ENCODE data around the gene MCMBP. TPM values are rescaled to one million over a fixed set of nuclear protein-coding genes. Genes with fewer than 3 reads are reported as not detected.
"Not testable (repeated sequence)": the region's sequence is repeated elsewhere in the genome, so short reads cannot be mapped to it uniquely, and the experiment has no call there.

Gene MCMBP
- total RNA-seq, 2 donors from 2014 or later = 40.1 to 41.0 TPM

DNA sequence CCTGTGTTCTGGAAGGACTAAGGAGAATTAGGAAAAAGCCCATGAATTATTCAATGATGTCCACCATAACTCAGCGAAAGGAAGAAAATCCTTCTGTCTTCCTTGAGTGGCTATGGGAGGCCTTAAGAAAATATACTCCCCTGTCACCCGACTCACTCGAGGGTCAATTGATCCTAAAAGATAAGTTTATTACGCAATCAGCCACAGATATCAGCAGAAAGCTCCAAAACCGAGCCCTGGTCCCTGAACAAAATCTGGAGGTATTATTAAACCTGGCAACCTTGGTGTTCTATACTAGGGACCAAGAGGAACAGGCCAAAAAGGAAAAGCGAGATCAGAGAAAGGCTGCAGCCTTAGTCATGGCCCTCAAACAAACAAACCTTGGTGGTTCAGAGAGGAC is 13.4 kb upstream of the MCMBP start:
- ATAC-seq; DNase-seq; intact Hi-C loops (cut with DNase I, micrococcal nuclease): not testable (repeated sequence)

DNA sequence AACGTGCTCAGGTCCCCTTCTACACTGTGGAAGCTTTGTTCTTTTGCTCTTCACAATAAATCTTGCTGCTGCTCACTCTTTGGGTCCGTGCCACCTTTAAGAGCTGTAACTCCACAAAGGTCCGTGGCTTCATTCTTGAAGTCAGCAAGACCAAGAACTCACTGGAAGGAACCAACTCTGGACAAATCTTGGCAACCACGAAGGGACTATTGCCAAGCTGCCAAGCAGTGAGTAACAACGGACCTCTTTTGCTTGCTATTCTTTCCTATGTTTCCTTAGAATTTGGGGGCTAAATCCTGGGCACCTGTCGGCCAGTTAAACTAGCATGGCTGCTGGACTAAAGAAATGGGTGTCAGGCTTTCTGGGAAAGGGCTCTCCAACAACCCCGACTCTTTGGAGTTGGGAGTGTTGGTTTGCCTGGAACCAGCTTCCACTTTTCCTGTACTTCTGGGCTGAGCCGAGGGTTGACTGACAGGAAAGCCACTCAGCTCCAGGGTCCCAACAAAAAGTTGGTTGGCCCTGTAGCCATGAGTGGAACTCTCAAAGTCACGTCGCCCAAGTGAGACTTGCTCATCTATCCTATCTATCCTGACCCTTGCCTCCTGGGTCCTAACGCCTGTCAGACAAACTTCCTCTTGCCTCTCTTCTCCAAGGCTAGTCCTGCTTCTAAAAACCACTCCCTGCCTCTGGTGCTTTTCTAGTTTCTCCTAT is 11.4 kb upstream of the MCMBP start:
- DNase-seq; intact Hi-C loops (cut with DNase I, micrococcal nuclease); ATAC-seq: not testable (repeated sequence)

DNA sequence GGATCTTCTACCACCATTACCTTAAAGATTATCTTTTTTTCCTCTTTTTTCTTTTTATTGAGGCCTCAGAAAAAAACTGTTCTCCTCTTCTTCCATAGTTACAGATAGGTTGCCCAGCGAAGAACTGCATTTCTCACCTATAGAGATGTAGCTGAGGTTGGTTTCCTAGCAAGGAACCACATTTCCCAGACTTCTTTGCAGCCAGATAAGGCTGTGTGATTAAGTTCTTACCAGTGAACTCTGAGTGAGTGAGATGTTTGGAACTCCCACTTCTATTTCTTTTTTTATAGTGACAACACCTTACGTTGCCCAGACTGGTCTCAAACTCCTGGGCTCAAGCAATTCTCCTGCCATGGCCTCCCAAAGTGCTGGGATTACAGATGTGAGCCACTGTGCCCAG is 5.9 kb upstream of the MCMBP start:
- DNase-seq (no peak), ATAC-seq (no peak)
- intact Hi-C loops (cut with DNase I, micrococcal nuclease) = no loop called here

DNA sequence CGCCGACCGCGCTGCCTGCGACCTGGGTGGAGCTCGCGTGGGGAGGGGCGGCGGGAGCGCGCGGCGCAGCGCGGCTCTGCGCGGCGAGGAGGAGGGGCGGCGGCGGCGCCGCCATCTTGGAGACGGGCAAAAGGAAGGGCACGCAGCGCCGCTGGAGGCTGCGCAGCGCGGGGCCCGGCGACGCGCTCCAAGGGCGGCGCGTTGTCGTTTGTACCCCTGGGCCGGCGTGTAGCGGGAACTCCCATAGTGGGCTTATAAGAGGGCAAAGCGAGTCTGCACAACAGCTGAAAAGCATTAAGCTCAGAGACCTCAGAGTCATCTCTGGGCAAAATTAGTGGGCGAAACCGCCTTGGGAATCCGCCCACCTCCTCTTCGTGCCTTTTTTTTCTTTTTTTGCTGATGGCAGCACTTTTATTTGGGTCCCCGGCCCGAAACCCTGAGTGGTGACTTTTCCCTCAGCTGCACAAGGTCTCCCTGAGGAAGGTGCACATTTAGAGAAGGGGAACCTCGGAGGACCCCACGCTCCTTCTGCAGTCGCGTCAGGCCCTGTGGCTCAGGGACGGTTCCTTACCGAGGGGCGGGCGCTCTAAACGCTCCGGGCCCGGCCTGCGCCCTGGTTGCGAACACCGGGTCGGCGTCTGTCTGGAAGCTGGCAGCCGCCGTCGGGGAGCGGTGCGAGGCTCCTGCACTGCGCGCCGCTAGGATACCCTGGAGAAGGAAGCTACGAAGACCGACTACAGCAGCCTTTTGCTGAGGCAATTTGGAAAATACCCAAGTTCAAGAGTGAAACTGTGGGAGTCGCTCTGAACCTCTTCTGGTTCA is 428 bp upstream of the MCMBP start:
- peak; percentile 85 to 92 for DNase-seq
- ATAC-seq = peak; percentile 95
- intact Hi-C loops (cut with DNase I, micrococcal nuclease) = no loop called here

DNA sequence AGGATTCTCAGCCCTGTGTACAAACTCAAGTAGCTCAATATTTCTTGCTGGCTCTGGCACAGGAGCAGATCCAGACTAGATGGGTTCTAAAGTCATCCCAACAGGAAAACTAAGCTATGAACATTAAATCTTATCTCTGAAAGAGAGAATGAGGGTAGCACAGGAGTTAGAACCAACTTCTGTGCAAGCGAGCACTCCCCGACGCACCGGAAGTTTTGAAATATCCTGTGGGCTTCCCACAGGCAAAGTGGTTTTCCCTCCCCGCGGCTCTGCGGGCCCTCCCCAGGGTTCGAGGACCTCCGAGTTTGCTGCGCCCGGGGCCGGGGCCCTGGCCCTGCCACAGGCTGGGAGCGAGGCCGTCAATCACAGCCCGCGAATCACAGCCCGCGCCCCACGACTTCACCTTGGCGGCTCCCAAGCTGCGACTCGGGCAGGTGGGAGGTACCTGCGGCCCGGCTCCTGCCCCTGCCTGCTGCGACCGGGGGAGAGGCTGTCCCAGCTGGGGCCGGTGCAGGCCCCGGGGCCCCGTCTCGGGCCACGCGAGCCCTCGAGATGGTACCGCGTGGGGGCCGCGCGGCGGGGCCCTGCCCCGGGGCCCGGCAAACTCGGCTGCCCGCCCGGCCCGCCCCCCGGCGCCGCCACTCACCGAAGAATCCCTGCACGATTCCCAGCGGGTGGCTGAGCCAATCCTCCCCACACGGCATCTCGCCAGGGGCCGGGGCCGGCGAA is 598 bp downstream of the MCMBP start:
- peak; percentile 60 to 71 for DNase-seq
- intact Hi-C loops (cut with DNase I, micrococcal nuclease) = no loop called here

DNA sequence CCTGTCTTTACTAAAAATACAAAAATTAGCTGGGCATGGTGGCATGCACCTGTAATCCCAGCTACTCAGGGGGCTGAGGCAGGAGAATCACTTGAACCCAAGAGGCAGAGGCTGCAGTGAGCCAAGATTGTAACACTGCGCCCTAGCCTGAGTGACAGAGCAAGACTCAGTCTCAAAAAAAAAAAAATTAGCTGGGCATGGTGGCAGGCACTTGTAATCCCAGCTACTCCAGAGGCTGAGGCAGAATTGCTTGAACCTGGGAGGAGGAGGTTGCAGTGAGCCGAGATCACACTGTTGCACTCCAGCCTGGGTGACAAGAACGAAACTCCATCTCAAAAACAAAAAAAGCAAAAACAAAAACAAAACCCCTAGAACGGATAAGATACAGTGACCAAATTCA is 3.2 kb downstream of the MCMBP start:
- DNase-seq, ATAC-seq: not testable (repeated sequence)
- intact Hi-C loops (cut with DNase I, micrococcal nuclease) = loop anchor here in 1 of 2 donors (10.0 kb wide), 1 partner anchor 185 kb away; no protein-coding TSS in a partner anchor

More for the DNA sequence above, 598 bp downstream of the MCMBP start:
- peak; percentile 65 for ATAC-seq

DNA sequence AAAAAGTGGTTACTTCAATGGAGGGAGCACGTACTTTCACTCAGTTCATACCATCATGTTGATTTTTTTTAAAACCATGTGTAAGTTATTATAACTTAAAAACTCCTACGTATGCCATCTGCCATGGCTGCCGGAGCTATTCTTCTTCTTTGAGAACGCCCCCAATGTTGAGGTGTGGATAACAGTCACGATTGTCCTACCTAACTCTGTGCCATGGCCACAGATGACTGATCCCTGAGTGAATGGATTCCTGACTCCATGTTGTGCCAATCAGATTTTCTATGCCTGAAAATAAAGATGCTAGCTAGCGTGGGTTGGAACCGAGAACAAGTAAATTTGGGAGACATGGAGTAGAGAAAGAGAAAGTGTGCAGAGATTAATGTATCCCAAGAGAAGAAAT is 5.3 kb downstream of the MCMBP start:
- no peak for DNase-seq
- intact Hi-C loops (cut with DNase I, micrococcal nuclease) = loop anchor here in 1 of 2 donors (10.0 kb wide), 1 partner anchor 183 kb away; no protein-coding TSS in a partner anchor
- ATAC-seq = no peak

DNA sequence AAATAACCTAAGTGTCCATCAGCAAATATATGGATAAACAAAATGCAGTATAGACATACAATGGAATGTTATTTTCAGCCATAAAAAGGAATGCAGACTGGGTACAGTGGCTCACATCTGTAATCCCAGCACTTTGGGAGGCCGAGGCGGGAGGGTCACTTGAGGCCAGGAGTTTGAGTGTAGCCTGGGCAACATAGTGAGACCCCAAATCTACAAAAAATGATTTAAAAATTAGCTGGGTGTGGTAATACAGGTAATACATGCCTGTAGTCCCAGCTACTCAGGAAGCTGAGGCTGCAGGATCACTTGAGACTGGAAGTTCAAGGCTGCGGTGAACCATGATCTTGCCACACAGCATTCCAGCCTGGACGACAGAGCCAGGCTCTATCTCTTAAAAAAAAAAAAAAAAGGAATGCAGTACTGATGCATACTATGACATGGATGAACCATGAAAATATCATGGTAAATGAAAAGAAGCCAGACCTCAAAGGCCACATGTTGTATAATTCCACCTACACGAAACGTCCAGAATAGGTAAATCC is 6.9 kb downstream of the MCMBP start:
- no peak for ATAC-seq
- DNase-seq = no peak
- intact Hi-C loops (cut with DNase I, micrococcal nuclease) = loop anchor here in 1 of 2 donors (10.0 kb wide), 1 partner anchor 181 kb away; no protein-coding TSS in a partner anchor

DNA sequence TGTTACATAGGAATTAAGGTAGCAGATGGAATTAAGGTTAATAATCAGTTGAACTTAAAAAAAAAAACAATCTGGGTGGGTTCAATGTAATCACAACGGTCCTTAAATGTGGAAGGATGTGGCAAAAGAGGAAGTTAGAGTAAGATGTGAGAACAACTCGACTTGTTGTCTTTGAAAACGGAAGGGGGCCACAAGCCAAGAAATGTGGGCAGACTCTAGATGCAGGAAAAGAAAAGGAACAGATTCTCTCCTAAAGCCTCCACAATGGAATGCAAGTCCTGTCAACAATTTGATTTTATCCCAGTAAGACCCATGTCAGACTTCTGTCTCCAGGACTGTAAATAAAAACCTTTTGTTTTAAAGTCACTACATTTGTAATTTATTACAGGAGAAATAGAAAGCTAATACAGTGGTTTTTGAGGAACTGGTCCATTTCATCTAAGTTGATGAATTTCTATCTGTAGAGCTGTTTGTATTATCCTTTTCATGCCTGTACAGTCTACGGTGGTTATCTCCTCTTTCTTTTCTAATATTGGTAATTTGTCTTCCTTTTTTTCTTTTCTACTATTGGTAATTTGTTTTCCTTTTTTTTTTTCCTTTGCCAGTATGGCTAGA is 8.6 kb downstream of the MCMBP start:
- DNase-seq = no peak
- ATAC-seq = no peak
- intact Hi-C loops (cut with DNase I, micrococcal nuclease) = loop anchor here in 1 of 2 donors (10.0 kb wide), 1 partner anchor 179 kb away; no protein-coding TSS in a partner anchor

DNA sequence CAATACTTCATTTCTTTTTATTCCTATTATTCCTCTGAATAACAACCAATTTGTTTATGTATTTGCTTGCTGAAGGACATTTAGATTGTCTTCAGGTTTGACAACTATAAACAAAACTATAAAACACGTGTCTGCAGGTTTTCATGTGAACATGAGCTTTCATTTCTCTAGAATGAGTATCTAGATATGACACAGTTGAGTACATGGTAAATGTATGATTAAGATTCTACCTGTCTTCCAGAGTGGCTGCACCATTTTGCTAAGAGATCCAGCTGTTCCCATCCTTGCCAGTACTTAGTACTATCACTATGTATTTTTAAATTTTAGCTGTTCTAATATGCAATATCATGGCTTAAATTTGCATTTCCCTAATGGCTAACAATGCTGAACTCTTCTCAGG is 10.1 kb downstream of the MCMBP start:
- intact Hi-C loops (cut with DNase I, micrococcal nuclease) = loop anchor here in 1 of 2 donors (10.0 kb wide), 1 partner anchor 178 kb away; no protein-coding TSS in a partner anchor
- ATAC-seq = no peak
- DNase-seq = no peak

DNA sequence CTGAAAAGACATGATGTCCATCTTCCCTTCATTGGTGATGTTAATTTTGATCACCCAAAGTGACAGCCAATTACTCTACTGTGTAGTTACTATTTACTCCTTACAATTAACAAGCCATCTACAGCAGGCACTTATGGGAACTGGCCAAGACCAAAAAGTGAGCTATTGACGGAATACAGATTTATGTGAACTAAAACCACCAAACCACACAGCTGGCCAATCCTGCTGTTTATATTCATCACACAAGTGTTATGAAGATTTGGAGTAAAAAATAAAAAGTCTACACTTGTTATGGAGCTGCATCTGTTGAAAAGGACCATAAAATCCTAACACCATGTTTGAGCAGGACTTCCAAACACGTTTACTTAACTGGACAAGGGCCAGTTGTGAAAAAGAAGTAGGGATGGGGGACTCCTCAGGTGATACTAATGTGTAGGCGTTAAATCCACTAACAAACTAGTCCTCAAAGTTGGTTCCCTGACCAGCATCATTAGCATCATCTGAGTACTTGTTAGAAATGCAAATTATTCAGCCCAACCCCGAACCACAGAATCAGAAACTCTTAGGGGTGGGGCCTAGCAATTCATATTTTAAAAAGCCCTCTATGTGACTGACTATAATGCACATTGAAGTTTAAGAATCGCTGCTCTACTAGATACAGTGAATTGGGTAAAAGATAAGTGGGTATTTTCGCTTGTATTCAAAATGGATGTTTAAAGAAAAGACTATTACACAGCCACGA is 11.6 kb downstream of the MCMBP start:
- intact Hi-C loops (cut with DNase I, micrococcal nuclease) = loop anchor here in 1 of 2 donors (10.0 kb wide), 1 partner anchor 176 kb away; no protein-coding TSS in a partner anchor

DNA sequence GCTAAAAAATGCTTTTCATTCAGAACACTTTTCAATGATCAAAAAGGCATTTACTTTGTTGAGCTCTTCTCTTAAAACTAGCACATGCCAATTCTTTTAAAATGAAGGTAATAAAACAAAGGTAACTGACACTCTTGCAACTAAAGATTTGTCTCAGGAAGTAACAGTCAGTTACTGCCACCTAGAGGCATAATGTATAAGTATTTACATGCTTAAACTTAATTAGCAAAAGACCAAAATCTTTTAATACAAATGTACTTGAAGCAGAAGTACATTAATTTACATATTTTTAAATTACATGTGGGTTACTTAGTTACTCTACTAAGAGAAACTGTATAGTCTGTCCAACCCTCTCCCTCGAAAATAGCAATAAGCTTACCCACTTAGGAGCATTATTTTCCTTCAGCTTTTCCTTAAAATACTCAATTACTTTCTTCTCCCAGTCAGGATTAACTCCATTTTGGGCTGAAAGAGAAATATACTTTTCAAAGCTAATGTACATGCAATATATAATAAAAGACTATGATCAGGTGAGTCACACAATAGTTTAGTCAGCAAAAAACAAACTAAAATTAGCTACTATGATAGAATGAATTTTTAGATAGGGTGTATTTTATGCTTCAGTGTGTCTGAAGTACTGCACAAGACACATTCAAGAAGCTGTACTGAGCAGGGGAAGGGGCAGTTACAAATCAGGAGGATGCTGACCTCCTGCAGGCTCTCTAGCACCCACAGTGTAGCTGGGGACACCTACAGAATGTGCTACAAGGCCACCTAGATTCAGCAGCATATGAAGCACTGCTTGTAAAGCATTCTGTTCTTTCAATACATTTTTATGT is 13.0 kb downstream of the MCMBP start:
- no peak for DNase-seq
- intact Hi-C loops (cut with DNase I, micrococcal nuclease) = loop anchor here in 1 of 2 donors (5.0 to 10.0 kb wide), 2 partner anchors 107 to 175 kb away; no protein-coding TSS in a partner anchor
- peak; percentile 66 for ATAC-seq

More for the DNA sequence above, 11.6 kb downstream of the MCMBP start:
- DNase-seq = no peak
- ATAC-seq = no peak

DNA sequence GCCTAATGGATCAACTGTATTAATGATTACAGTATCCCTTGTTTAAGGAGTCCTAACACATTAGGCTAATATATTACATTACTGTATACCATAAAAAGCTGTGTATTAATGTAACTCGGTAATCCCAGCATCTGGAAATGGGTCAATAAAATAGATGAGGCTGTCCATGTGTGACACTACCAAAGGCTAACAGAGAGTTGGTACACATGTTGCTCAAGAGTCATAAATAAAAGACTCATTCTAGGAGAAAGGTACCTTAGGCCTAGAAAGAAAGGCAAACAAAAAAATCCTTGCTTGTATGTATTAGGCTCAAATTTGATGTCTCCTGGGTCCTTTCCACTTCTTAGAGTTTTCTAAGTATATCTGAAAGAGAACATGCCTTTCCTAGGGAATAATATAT is 14.6 kb downstream of the MCMBP start:
- DNase-seq = no peak

DNA sequence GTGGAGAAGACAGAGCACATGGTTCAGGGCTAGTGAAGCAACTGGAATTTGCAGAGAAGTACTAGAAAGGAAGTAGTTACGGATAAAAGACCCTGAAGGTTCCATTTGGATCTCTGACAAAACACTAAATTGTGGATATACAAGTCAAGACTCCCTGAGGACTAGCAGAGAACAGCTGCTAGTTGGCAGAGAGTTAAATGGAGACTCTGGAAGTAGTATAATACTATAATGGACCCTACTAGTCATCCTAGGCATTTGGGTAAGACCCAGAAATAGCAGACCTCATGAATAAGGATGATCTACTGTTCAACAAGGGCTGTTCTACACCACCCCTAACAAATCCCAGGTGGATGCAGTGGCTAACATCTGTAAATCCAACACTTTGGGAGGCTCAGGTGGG is 19.1 kb downstream of the MCMBP start:
- intact Hi-C loops (cut with DNase I, micrococcal nuclease) = no loop called here
- ATAC-seq (no peak), DNase-seq (no peak)

More for the DNA sequence above, 14.6 kb downstream of the MCMBP start:
- intact Hi-C loops (cut with DNase I, micrococcal nuclease) = loop anchor here in 1 of 2 donors (5.0 kb wide), 1 partner anchor 106 kb away; no protein-coding TSS in a partner anchor
- no peak for ATAC-seq

DNA sequence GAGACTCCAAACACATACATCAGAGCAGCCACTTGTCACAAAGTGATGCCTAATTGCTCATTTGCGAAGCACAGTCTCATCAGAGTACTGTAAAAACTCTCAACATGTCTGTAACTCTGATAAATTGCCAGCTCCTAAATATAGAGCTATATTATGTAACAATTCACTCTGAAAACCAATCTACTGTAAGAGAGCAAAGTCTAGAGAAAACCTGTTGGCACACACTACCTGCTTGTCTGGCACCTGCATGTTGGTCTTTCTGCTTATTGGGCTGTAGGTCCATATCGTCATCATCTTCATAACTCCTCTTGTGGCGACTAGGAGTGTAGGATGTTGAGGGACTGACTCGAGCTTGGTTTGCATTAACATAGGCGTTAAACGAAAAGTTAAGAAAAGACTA is 19.8 kb downstream of the MCMBP start:
- ATAC-seq (peak; percentile 66), DNase-seq (no peak)
- intact Hi-C loops (cut with DNase I, micrococcal nuclease) = no loop called here

DNA sequence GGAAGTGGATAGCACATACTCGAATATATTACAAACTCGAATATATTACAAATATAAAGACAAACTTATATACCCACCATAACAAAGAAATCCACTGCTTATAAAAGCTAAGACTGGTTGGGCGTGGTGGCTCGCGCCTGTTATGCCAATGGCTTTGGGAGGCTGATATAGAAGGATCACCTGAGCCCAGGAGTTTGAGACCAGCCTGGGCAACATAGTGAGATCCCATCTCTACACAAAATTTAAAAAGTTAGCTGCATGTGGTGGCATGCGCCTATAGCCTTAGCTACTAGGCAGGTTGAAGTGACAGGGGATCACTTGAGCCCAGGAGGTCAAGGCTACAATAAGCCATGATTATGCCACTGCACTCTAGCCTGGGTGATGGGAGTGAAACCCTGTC is 20.4 kb downstream of the MCMBP start:
- intact Hi-C loops (cut with DNase I, micrococcal nuclease) = no loop called here
- DNase-seq (no peak), ATAC-seq (no peak)

DNA sequence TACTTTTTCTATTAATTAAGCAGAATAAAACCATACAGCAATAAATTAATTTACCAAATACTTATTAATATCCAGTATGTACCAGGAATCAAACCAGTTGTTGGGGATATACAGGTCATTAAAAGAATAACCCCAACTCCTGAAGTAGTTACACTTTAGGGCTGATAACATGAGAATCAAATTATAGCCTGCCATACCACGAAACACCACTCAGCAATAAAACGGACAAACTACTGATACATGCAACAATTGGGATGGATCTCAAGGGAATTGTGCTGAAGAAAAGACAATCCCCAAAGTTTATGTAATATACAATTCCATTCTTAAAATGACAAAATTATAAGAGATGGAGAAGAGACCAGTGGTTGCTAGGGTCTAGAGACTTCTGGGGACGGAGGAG is 22.7 kb downstream of the MCMBP start:
- ATAC-seq (no peak), DNase-seq (no peak)
- intact Hi-C loops (cut with DNase I, micrococcal nuclease) = no loop called here
